Peyer's patch (tissue), 4 donors: ENCODE results near the gene PCNA.

Source experiments
- CTCF ChIP-seq, 6 experiments: fragments of 450-650 bp in 4 of 6; fragments of 200-600 bp in 2 of 6; sonication (generic) in 1 of 6; IDR thresholded peaks; one replicate each; pipeline ENCODE4 v1.5.1; 2017 to 2019; ENCODE audit warnings: antibody characterized with exemption in 6 of 6, mild to moderate bottlenecking in 3 of 6, moderate library complexity in 1 of 6
- POLR2A ChIP-seq, 2 donors: fragments of 450-650 bp; IDR thresholded peaks; one replicate each; pipeline ENCODE4 v1.5.1; 2017; ENCODE audit warnings: antibody characterized with exemption in 2 of 2, mild to moderate bottlenecking in 2 of 2, moderate library complexity in 2 of 2

GRCh38 chr20:5114403-5114802 is 5.4 kb downstream of the PCNA start:
- TF ChIP-seq CTCF (IDR thresholded peaks at IDR 0.05) (no peak), POLR2A (IDR thresholded peaks at IDR 0.05) (no peak)
